Measurements from ENCODE around the gene CFAP299. TPM values are rescaled to one million over a fixed set of nuclear protein-coding genes. Genes with fewer than 3 reads are reported as not detected.

The CFAP299 gene
- total RNA-seq, 2 donors from 2014 or later = not detected

GRCh38 chr4:80507077-80507476, 171.5 kb downstream of the CFAP299 start:
- no peak for ATAC-seq (ENCODE audit: insufficient number of reproducible peaks, low FRiP score, low read depth)

DNA sequence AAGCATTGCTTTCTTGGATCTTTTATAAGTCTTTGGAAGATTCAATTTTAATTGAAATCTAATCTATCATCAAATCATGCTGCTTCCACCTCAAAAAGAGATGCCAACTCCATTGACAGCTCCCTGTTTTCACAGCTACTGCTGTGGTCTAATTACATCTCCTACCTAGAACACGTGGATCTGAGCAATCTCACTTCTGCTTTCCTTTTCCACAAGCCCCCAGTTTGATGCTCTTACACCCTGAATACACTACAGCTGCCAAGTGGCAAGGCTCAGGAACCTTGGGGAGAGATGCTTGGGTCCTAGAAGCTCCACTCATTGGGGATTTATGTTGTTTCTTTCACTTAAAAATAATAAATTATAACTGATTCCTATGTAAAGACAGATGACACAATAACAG, 172.0 kb downstream of the CFAP299 start:
- no peak for ATAC-seq (ENCODE audit: insufficient number of reproducible peaks, low FRiP score, low read depth)
- Histone ChIP-seq H3K4me1 (ENCODE audit: control insufficient read depth in 1 of 2, low read depth in 2 of 2) (no peaks in the 10 kb centered on the region), H3K27me3 (replicated peaks; ENCODE audit: insufficient read depth) (no peaks in the 10 kb centered on the region), H3K27ac (no peak overlapping the region), H3K4me3 (no peak overlapping the region), H3K9me3 (no peaks in the 10 kb centered on the region), H3K36me3 (no peaks in the 10 kb centered on the region)
- TF ChIP-seq, protein P1, sequence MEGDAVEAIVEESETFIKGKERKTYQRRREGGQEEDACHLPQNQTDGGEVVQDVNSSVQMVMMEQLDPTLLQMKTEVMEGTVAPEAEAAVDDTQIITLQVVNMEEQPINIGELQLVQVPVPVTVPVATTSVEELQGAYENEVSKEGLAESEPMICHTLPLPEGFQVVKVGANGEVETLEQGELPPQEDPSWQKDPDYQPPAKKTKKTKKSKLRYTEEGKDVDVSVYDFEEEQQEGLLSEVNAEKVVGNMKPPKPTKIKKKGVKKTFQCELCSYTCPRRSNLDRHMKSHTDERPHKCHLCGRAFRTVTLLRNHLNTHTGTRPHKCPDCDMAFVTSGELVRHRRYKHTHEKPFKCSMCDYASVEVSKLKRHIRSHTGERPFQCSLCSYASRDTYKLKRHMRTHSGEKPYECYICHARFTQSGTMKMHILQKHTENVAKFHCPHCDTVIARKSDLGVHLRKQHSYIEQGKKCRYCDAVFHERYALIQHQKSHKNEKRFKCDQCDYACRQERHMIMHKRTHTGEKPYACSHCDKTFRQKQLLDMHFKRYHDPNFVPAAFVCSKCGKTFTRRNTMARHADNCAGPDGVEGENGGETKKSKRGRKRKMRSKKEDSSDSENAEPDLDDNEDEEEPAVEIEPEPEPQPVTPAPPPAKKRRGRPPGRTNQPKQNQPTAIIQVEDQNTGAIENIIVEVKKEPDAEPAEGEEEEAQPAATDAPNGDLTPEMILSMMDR (IDR thresholded peaks at IDR 0.05) = no peak
- DNase-seq (ENCODE audit: low spot score) = no peak

More at GRCh38 chr4:80507077-80507476, 171.5 kb downstream of the CFAP299 start:
- Histone ChIP-seq H3K4me1 (ENCODE audit: control insufficient read depth in 1 of 2, low read depth in 2 of 2) (no peaks in the 10 kb centered on the region), H3K36me3 (no peaks in the 10 kb centered on the region), H3K27ac (no peak overlapping the region), H3K9me3 (no peaks in the 10 kb centered on the region), H3K4me3 (no peak overlapping the region), H3K27me3 (replicated peaks; ENCODE audit: insufficient read depth) (no peaks in the 10 kb centered on the region)
- no peak for DNase-seq (ENCODE audit: low spot score)
- TF ChIP-seq, protein P1 (IDR thresholded peaks at IDR 0.05) = no peak

DNA sequence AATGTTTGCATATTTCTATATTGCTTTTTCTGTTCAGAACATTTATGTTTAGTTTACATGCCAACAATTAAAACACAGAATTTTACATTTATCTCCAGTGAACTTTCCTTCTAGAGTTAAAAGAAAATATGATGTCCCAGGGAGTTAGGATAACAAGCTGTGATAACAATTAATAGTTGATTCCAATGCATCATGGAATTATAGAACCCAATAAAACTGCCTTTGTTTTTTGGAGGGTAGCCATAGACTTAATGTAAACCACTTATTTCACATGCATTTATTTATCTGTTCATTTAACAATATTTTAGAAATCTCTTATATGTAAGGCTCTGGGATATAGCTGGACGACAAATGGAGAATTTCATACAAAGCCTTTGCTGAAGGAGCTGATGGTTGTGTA, 180.0 kb downstream of the CFAP299 start:
- H3K36me3 ChIP-seq = no peaks in the 10 kb centered on the region
- ATAC-seq (ENCODE audit: insufficient number of reproducible peaks, low FRiP score, low read depth) = no peak
- no peak overlapping the region for H3K27ac ChIP-seq
- no peaks in the 10 kb centered on the region for H3K27me3 ChIP-seq (replicated peaks; ENCODE audit: insufficient read depth)
- TF ChIP-seq, protein P1 (IDR thresholded peaks at IDR 0.05) = no peak
- no peaks in the 10 kb centered on the region for H3K4me1 ChIP-seq (ENCODE audit: control insufficient read depth in 1 of 2, low read depth in 2 of 2)
- no peak overlapping the region for H3K4me3 ChIP-seq
- no peak for DNase-seq (ENCODE audit: low spot score)
- H3K9me3 ChIP-seq = no peaks in the 10 kb centered on the region

GRCh38 chr4:80521438-80521837, 185.9 kb downstream of the CFAP299 start:
- ATAC-seq (ENCODE audit: insufficient number of reproducible peaks, low FRiP score, low read depth) = no peak
- TF ChIP-seq, protein P1 (IDR thresholded peaks at IDR 0.05) = no peak
- no peaks in the 10 kb centered on the region for H3K4me1 ChIP-seq (ENCODE audit: control insufficient read depth in 1 of 2, low read depth in 2 of 2)
- H3K9me3 ChIP-seq = no peaks in the 10 kb centered on the region
- H3K4me3 ChIP-seq = no peak overlapping the region
- H3K27me3 ChIP-seq (replicated peaks; ENCODE audit: insufficient read depth) = no peaks in the 10 kb centered on the region
- no peak for DNase-seq (ENCODE audit: low spot score)
- no peak overlapping the region for H3K27ac ChIP-seq
- no peaks in the 10 kb centered on the region for H3K36me3 ChIP-seq

DNA sequence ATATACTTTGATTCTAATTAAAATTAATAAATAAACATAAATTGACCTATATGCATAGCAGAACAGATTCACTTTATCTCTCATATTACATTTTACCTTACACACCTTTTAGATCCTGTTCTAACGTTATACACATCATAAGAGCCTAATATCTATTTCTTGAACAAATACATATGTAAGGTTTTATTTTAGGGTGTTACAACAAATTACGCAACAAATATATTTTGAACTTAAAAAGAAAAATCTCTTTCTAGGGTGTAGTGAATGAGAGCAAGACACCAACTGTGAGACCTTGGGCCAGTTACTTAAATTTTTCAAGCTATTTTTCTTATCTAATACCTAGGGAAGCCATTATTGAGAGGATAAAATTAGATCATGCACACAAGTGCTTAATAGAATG, 191.2 kb downstream of the CFAP299 start:
- DNase-seq (ENCODE audit: low spot score) (no peak), ATAC-seq (ENCODE audit: insufficient number of reproducible peaks, low FRiP score, low read depth) (no peak)
- no peak overlapping the region for H3K27ac ChIP-seq
- no peaks in the 10 kb centered on the region for H3K9me3 ChIP-seq
- no peaks in the 10 kb centered on the region for H3K36me3 ChIP-seq
- TF ChIP-seq, protein P1 (IDR thresholded peaks at IDR 0.05) = no peak
- H3K4me3 ChIP-seq = no peak overlapping the region
- H3K4me1 ChIP-seq (ENCODE audit: control insufficient read depth in 1 of 2, low read depth in 2 of 2) = no peaks in the 10 kb centered on the region
- no peaks in the 10 kb centered on the region for H3K27me3 ChIP-seq (replicated peaks; ENCODE audit: insufficient read depth)
